SK-N-SH (cell line): Measurements from ENCODE around the gene TMEM245. TPM values are rescaled to one million over a fixed set of nuclear protein-coding genes. Genes with fewer than 3 reads are reported as not detected.

Experiments used
- CTCF ChIA-PET: fragments of 300-600, 350-600 bp; formaldehyde crosslinking; extraction: SDS; loops from one replicate; lab custom pipeline; 2021; lab: Yijun Ruan, JAX
- POLR2A ChIA-PET: fragments of 350-600 bp; sonication (Branson Sonifier 250); formaldehyde crosslinking; extraction: SDS; loops from one replicate; lab custom pipeline; 2020; ENCODE audit warnings: antibody characterized with exemption, inconsistent platforms; lab: Yijun Ruan, JAX
- DNase-seq: peaks from one replicate; pipeline ENCODE4 v3.0.0; 2012
- H2AFZ ChIP-seq: fragments of 200-600 bp; sonication (generic); 2 replicates; pipeline ENCODE4 v1.8.1; 2016; ENCODE audit warnings: antibody characterized with exemption, mild to moderate bottlenecking, low read depth
- H3F3A ChIP-seq: fragments of 200-600 bp; sonication (generic); replicated peaks from 2 replicates; pipeline ENCODE3; 2016; ENCODE audit warnings: antibody characterized with exemption, mild to moderate bottlenecking; ENCODE audit not compliant: insufficient read depth
- H3K27ac ChIP-seq, 2 experiments: fragments of 200-500 bp in 1 of 2; fragments of 200-600 bp in 1 of 2; sonication (Bioruptor generic) in 1 of 2; sonication (generic), shearing (Covaris generic) in 1 of 2; 2 replicates each; pipeline versions ENCODE4 v1.5.1 to v1.6.1; 2014 to 2016; ENCODE audit warnings: low read depth in 2 of 2, inconsistent platforms in 1 of 2, low read length in 1 of 2, mild to moderate bottlenecking in 1 of 2, mixed read lengths in 1 of 2
- H3K27me3 ChIP-seq: fragments of 200-600 bp; sonication (generic), shearing (Covaris generic); 2 replicates; pipeline ENCODE4 v1.6.1; 2016; ENCODE audit warnings: mixed run types; ENCODE audit not compliant: insufficient read depth
- H3K36me3 ChIP-seq, 2 experiments: fragments of 200-500 bp in 1 of 2; fragments of 200-600 bp in 1 of 2; sonication (Bioruptor generic) in 1 of 2; sonication (generic) in 1 of 2; replicated peaks in 1 of 2; 2 replicates each; pipeline versions ENCODE3 to v1.5.1; 2014 to 2016; ENCODE audit warnings: low read length in 1 of 2, mild to moderate bottlenecking in 1 of 2; ENCODE audit not compliant: insufficient read depth in 2 of 2, control insufficient read depth in 1 of 2
- H3K4me1 ChIP-seq, 2 experiments: fragments of 200-500 bp in 1 of 2; fragments of 200-600 bp in 1 of 2; sonication (Bioruptor generic) in 1 of 2; sonication (generic), shearing (Covaris generic) in 1 of 2; 2 replicates each; pipeline versions ENCODE4 v1.5.1 to v1.6.1; 2014 to 2016; ENCODE audit warnings: low read depth in 1 of 2, low read length in 1 of 2, mixed run types in 1 of 2; ENCODE audit not compliant: insufficient read depth in 2 of 2, control insufficient read depth in 1 of 2
- H3K4me2 ChIP-seq: fragments of 200-600 bp; sonication (generic), shearing (Covaris generic); 2 replicates; pipeline ENCODE4 v1.6.1; 2017; ENCODE audit warnings: mixed run types
- H3K4me3 ChIP-seq, 2 experiments: fragments of 200-500 bp in 1 of 2; fragments of 200-600 bp in 1 of 2; sonication (Bioruptor generic) in 1 of 2; sonication (generic), shearing (Covaris generic) in 1 of 2; 2 replicates each; pipeline versions ENCODE4 v1.5.1 to v1.8.1; 2014 to 2016; ENCODE audit warnings: low read depth in 2 of 2, inconsistent platforms in 1 of 2, low read length in 1 of 2, mild to moderate bottlenecking in 1 of 2, mixed read lengths in 1 of 2, moderate library complexity in 1 of 2
- H3K79me2 ChIP-seq: fragments of 200-600 bp; sonication (generic); 2 replicates; pipeline ENCODE4 v1.8.1; 2017; ENCODE audit warnings: mild to moderate bottlenecking; ENCODE audit not compliant: insufficient read depth
- H3K9ac ChIP-seq: fragments of 200-600 bp; sonication (generic); 2 replicates; pipeline ENCODE4 v1.6.1; 2017; ENCODE audit warnings: mixed run types
- H3K9me2 ChIP-seq: fragments of 200-600 bp; sonication (generic); 2 replicates; pipeline ENCODE4 v1.6.1; 2017; ENCODE audit warnings: mixed run types
- H3K9me3 ChIP-seq: fragments of 200-600 bp; sonication (generic); 2 replicates; pipeline ENCODE4 v1.6.1; 2017; ENCODE audit warnings: mixed run types, mild to moderate bottlenecking, moderate library complexity
- H4K20me1 ChIP-seq: fragments of 200-600 bp; sonication (generic); 2 replicates; pipeline ENCODE4 v1.6.1; 2017; ENCODE audit warnings: mild to moderate bottlenecking, mixed run types; ENCODE audit not compliant: insufficient read depth
- EZH2phosphoT487 ChIP-seq: fragments of 200-600 bp; sonication (generic); IDR thresholded peaks from 2 replicates; pipeline ENCODE4 v1.6.1; 2017; ENCODE audit warnings: low read depth, mixed run types, mild to moderate bottlenecking, antibody characterized with exemption, moderate library complexity, borderline replicate concordance
- MAX ChIP-seq: IDR thresholded peaks from 2 replicates; pipeline ENCODE4 v1.4.0; 2012; ENCODE audit warnings: low read depth
- NFIC ChIP-seq: IDR thresholded peaks from 2 replicates; pipeline ENCODE4 v1.4.0; 2012; ENCODE audit warnings: borderline replicate concordance
- PBX3 ChIP-seq: IDR thresholded peaks from 2 replicates; pipeline ENCODE4; 2012
- POLR2AphosphoS5 ChIP-seq: IDR thresholded peaks from 2 replicates; pipeline ENCODE4 v1.6.1; 2012; ENCODE audit warnings: low read depth, low read length
- RAD21 ChIP-seq: IDR thresholded peaks from 2 replicates; pipeline ENCODE4 v1.6.1; 2012; ENCODE audit warnings: mild to moderate bottlenecking, low read length
- REST ChIP-seq: IDR thresholded peaks from 2 replicates; pipeline ENCODE4 v1.6.1; 2012; ENCODE audit warnings: mild to moderate bottlenecking, low read depth, low read length, moderate library complexity
- USF2 ChIP-seq: fragments of 150-350 bp; IDR thresholded peaks from 2 replicates; pipeline ENCODE4 v1.6.1; 2017; ENCODE audit warnings: antibody characterized with exemption, low read length, low read depth, borderline replicate concordance
- ZBTB33 ChIP-seq: IDR thresholded peaks from 2 replicates; pipeline ENCODE4 v1.4.0; 2012; ENCODE audit warnings: low read depth, borderline replicate concordance
- WGBS: methylation state at CpG from one replicate; pipeline ENCODE4 v1.1.6; 2017; ENCODE audit warnings: low lambda C conversion rate; 5-methylcytosine and 5-hydroxymethylcytosine counted together
- polyA plus RNA-seq, 3 experiments: library from polyadenylated mRNA; depleted of rRNA; stranded (reverse); fragments of >200 nt; gene quantifications; 2 replicates each; pipeline ENCODE4 v1.2.3, GENCODE V29; 2012

TMEM245 gene
- polyA plus RNA-seq, 1 of the 3 experiments (the other 2 are of a cell fraction) = 17.5 TPM

- no peak for TF ChIP-seq PBX3
Measured at GRCh38 chr9:109121232-109121796, 1.6 kb upstream of the TMEM245 start (continued).

- Histone ChIP-seq H3K27ac (0 out of 4 replicates have a peak overlapping the region, but pooled peaks of 1 of the 2 experiments have one; percentile 17), H3K9me2 (no peaks in the 10 kb centered on the region), H3K9ac (peak overlapping the region; percentile 42; the same call in 1 of the 2 replicates), H3K27me3 (no peaks in the 10 kb centered on the region), H2AFZ (peak overlapping the region; percentile 82; the same call in 1 of the 2 replicates), H3K79me2 (peaks cover 48% of the 10 kb centered on the region), H3K4me2 (peak overlapping the region; percentile 39; the same call in 1 of the 2 replicates), H3K4me1 (peaks cover 13 to 15% of the 10 kb centered on the region in 2 experiments; a peak in 3 of 4 replicates), H4K20me1 (peaks cover 36% of the 10 kb centered on the region), H3K36me3 (no peaks in the 10 kb centered on the region), H3F3A (peaks cover 3% of the 10 kb centered on the region), H3K4me3 (peak overlapping the region; percentile 3 to 35; a peak in 1 of 4 replicates), H3K9me3 (no peaks in the 10 kb centered on the region)
- DNase-seq = no peak
- TF ChIP-seq MAX (peak; percentile 72), POLR2AphosphoS5 (no peak), ZBTB33 (peak; percentile 97; the same call in 1 of the 2 replicates), REST (no peak), USF2 (no peak), NFIC (no peak), EZH2phosphoT487 (no peak), RAD21 (no peak)
- POLR2A ChIA-PET = interaction anchor here (0.6 to 1.2 kb wide), 2 partner anchors 39 to 222 kb away, joined by 3 read pairs; no protein-coding TSS in a partner anchor
- CTCF ChIA-PET = interaction anchor here (0.6 kb wide), 1 partner anchor 71 kb away, joined by 3 read pairs; no protein-coding TSS in a partner anchor
- WGBS = 43% methylated on average over 13 of the region's 13 CpGs
Measured at GRCh38 chr9:109120204-109120789, 550 bp upstream of the TMEM245 start.
